Activated naive CD4-positive, alpha-beta T cell (primary cell): ENCODE data around the gene SLC4A3.

ENCODE experiments used
- DNase-seq, 4 experiments: peaks; one replicate each; lab custom pipeline; 2025; lab: John Stamatoyannopoulos, UW

SLC4A3 gene, protein sequence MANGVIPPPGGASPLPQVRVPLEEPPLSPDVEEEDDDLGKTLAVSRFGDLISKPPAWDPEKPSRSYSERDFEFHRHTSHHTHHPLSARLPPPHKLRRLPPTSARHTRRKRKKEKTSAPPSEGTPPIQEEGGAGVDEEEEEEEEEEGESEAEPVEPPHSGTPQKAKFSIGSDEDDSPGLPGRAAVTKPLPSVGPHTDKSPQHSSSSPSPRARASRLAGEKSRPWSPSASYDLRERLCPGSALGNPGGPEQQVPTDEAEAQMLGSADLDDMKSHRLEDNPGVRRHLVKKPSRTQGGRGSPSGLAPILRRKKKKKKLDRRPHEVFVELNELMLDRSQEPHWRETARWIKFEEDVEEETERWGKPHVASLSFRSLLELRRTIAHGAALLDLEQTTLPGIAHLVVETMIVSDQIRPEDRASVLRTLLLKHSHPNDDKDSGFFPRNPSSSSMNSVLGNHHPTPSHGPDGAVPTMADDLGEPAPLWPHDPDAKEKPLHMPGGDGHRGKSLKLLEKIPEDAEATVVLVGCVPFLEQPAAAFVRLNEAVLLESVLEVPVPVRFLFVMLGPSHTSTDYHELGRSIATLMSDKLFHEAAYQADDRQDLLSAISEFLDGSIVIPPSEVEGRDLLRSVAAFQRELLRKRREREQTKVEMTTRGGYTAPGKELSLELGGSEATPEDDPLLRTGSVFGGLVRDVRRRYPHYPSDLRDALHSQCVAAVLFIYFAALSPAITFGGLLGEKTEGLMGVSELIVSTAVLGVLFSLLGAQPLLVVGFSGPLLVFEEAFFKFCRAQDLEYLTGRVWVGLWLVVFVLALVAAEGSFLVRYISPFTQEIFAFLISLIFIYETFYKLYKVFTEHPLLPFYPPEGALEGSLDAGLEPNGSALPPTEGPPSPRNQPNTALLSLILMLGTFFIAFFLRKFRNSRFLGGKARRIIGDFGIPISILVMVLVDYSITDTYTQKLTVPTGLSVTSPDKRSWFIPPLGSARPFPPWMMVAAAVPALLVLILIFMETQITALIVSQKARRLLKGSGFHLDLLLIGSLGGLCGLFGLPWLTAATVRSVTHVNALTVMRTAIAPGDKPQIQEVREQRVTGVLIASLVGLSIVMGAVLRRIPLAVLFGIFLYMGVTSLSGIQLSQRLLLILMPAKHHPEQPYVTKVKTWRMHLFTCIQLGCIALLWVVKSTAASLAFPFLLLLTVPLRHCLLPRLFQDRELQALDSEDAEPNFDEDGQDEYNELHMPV

DNA sequence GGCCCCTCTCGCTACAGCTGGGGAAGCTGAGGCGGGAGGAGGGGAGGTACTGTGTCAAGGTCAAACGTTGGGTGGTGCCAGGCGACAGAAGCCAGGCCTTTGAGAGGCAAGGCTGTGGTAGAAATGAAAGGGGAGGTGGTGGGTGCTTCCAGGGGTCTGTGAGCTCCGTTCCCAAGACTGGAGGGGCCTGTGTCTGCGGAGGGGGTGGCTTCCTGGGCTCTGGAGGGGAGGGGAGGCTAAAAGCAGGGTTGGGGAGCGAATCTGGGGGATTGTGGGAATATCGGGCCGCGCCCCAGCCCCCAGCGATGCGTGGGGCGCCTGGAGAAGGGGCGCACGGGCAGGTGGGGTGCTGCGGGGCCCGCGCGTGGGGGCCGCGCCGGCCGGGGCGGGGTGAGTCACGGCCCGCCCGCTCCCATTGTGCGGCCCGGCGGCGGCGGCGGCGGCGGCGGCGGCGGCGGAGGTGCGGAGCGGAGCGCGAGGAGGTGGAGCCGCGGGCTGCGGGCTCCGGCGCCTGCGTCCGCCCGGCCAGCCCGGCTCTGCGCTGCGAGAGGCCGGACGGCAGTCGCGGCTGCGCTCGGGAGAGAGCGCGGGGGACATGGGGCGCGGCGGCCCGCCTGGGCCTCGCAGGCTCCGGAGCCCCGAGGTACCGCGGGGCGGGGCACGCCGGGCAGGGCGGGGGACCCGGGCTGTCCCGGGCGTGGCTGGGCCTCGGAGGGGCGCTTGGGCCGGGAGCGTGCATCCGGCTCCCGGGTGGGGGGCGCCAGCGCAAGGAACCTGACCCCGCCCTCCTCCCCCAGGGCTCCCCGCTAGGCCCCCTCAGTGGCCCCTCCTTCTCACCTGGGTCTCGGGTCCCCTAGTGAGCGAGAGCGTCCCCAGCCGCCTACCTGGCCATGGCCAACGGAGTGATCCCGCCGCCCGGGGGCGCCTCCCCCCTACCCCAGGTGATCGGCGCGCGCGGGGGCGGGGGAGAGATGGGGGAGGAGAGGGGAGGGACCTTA, at the start of gene SLC4A3:
Gene SLC4A3 (plus strand): TSS at position 528 of the 998 bp plus-strand sequence. CDS start 363 bp downstream, at position 891.
- no peak for DNase-seq

DNA sequence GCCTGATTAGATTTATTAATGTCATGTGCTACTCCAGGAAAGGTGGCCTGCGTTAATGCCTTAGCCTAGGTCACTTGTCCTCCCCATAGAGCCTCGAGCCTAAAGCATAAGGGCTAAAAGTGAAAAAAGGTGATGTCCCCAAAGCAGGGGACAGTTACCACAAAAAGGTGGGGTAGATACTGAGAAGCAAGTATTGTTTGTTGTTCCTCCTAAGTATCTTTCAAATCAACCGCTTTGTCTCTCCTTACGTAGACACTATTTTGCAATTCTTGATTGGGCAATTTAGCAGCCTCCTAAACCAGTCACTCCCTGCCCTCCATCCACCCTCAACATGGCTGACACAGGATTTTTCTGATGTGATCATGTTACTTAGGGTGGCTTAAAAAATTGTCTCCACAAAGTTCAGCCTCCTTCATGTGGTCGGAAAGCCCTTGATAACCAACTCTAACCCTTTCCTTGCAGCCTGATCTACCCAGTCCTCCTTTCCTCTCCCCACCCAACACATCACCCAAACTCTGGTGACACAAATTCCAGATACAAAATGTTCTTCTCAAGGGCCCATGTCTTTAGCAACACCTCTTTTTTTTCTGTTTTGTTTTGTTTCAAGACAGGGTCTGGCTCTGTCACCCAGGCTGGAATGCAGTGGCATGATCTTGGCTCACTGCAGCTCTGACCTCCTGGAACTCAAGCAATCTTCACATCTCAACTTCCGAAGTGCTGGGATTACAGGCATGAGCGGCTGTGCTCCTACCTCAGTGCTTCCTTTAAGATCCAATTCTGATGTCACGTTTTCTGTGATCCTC, 48.4 kb upstream of the SLC4A3 start:
- no peak for DNase-seq

DNA sequence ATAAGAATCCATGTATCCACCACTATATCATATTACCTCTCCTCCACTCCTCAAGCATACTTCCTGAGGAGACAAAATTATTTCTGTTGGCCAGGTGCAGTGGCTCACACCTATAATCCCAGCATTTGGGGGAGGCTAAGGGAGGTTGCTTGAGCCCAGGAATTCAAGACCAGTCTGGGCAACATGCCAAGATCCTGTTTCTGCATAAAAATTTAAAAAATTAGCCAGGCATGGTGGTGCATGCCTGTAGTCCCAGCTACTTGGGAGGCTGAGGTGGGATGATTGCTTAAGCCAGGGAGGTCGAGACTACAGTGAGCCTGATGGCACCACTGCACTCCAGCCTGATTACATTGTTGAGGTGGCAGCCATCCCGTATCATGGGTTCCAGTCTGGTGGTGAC, 46.1 kb upstream of the SLC4A3 start:
- no peak for DNase-seq

DNA sequence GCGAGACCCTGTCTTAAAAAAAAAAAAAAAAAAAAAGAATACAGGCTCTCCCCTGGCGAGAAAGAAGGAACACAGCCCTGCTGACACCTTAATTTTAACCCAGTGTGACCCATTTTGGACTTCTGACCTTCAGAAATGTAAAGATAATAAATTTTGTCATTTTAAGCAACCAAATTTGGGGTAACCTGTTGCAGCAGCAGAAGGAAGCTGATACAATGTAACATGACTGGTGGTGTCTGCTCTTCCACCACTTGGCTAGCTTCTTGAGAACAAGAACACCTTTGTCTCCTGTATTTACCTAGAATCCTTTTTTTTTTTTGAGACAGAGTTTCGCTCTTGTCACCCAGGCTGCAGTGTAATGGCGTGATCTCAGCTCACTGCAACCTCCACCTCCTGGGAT, 36.3 kb upstream of the SLC4A3 start:
- no peak for DNase-seq

DNA sequence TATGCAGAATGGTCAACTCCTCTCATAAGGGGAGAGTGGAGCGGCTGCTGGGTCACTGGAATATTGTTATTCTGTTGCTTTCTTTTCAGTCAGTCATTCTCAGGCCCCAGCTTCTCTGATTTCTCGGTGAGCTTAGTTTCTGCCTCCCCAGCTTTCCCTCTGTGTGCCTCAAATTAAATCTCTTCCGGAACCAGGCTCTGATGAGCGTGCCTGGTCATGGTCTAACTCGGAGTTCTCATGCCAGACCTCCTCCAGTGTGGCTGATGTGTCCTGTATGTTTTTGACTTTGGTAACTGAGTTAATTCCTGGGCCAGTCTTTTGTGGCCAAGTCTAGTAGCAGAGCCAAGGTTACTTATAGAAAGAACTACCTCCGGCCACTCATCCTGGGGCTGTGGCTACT, 34.7 kb upstream of the SLC4A3 start:
- DNase-seq: no peak

DNA sequence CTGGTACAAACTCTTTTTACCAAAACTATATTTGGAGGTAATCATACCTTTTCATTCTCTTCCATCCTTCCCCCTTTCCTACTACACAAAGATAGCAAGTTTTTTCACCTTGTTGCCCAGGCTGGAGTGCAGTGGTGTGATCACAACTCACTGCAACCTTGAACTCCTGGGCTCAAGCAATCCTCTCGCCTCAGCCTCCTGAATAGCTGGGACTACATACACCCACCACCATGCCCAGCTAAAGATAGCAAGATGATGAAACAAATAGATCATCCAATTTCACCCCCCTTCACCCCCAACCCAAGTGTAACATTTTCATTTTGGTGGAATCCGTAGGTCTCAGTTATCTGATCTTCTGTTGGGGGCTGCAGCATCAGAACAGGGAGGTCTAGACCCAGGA, 34.3 kb upstream of the SLC4A3 start:
- DNase-seq: no peak

DNA sequence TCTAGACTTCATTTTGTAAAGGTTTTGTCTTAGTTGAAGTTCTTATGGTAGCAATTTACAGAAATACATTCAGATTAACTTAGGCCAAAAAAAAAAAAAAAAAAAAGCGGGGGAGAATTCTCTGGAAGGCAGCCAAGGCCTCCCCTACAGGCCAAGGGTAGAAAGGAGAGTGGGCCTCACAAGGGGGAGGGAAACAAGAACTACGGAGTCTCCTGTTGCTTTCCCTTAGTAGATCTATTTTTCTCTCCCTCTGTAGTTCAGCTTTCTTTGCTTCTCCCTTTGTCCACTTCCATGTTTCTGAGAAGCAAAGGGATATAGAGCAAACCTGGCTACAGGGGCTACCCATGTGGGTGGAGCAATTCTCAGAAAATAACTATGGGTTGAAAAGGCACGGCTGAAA, 32.2 kb upstream of the SLC4A3 start:
- DNase-seq: no peak

DNA sequence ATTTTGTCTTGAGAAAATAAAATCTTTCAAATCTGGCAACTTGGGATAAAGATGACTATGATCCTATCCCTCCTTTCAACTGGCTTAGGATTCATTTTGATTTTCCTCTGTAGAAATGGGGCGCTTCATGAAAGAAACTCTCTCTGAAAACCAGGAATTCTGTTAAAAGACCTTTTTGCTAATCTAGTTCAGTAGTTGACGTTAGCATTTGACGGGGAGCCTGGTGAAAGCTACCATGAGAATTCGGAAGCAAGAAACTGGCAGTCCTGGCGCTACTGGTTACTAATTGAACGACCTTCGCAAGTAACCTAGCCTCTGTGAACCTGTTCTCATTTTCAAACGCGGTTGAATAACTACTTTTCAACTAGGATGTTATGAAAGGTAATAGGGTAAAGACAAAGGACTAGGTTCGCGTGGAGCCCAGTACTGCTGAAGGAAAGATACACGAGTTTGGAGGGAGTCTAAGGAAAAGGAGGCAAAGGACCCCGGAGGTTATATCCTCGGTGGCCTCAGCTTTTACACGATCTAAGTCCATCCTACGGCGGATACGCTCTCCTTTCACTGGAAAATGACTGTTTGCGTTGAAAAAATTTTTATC, 30.4 kb upstream of the SLC4A3 start:
- no peak for DNase-seq

DNA sequence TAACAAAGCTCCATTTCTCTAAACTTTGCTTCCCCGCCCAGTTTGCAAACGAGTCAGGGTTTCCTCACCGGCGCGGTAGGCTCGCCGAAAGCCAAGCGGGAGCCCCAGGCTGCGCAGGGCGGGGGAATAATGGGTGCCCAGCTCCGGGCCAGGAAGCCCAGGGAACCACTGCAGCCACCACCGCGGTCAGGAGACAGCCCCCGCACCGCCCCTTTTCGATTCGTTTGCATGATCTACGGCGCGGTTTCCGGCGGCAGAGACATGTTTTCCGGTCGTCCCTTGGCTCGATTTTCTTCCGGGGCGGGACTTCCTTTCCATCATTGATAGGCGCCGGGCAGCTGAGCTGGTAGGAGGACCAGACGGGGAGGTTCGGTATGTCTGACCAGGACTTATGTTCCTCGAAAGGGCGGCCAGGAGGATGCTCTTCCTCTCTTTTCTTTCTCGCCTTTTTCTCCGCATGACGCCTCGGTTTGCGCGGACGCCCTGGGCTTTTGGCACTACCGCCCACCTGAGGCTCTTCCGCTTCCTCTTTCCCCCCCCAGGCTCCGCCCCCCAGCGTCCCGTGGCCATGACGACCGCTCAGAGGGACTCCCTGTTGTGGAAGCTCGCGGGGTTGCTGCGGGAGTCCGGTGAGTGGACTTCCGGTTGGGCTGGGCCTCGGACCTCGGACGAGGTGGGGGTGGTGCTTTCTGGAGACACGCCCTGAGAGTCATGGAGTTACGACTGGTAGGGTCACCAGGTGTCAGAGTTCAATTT, 29.7 kb upstream of the SLC4A3 start, which contains the start of gene STK11IP:
Gene STK11IP (plus strand): TSS at position 306 of the 756 bp plus-strand sequence. CDS start 263 bp downstream, at position 569.
- DNase-seq: peak; percentile 70 to 82 (median 78)

DNA sequence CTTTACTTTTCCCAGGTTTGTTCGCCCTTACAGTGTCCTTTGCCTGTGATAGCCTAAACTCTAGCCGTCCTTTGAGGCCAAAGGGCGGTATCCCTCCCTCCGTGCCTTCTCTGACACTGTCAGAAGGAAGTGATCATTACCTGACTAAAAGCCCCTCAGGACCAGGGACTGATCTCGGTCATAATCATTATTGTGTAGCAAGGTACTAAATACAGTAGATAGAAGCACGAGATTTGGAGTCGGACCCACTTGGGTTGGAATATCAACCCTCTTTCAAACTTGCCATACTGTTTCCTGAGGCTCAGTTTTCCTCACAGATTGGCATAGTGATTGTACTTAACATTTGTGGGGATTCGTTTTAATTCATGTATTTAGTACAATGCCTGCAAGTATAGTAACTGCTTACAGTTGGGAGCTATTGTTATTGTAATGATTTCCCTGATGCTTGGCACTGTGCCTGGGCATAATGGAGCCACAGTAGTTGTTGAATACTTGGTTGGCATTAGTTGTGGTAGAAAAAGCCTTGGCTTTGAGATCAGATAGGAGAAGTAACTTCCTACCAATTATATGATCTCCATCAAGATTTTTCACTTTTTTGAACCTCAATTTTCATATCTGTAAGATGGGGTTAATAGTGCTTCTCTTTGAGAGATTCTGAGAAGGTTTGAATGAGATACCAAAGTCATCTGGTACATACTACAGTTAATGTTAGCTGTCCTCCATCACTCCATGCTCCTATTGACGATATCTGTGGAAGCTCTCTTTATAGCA, 28.9 kb upstream of the SLC4A3 start:
- DNase-seq: no peak

DNA sequence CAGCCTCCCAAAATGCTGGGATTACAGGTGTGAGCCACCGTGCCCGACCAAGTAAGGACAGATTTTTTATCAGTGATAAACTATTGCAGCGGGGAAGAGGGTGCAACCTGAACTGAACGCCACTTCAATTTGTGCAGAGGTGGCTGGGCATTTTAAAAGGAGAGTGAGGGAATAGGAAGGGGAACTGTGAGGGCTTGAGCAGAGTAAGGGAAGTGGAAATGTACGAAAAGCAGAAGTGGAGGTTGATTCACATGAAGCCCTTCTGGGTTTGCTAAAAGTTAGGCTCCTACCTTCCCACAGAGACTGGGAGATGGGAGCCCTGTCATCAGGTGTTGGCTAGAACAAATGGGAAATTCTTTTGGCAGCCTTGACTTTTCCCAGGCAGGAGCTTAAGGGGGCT, 23.7 kb upstream of the SLC4A3 start:
- no peak for DNase-seq

DNA sequence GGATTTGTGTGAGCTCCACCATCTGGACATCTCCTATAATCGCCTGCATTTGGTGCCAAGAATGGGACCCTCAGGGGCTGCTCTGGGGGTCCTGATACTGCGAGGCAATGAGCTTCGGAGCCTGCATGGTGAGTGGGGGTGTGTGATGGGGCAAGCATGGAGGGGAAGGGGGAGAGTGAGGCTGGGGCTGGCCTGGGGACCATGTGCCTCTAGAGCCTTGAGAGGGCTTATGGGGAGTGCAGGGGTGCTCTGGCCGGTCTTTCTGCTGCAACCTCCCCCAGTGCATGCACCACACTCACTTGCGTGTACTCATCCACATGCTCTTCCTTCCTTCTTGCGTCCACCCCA, 21.8 kb upstream of the SLC4A3 start:
- DNase-seq: no peak

DNA sequence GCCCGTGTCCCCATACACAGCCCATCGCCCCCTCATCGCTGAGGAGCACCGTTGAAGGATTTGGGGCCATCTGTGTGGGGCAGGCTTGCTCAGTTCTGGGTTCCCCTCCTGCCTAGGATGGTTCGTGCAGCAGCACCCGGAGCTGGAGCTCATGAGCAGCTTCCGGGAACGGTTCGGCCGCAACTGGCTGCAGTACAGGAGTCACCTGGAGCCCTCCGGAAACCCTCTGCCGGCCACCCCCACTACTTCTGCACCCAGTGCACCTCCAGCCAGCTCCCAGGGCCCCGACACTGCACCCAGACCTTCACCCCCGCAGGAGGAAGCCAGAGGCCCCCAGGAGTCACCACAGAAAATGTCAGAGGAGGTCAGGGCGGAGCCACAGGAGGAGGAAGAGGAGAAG, 19.5 kb upstream of the SLC4A3 start:
- DNase-seq: no peak

DNA sequence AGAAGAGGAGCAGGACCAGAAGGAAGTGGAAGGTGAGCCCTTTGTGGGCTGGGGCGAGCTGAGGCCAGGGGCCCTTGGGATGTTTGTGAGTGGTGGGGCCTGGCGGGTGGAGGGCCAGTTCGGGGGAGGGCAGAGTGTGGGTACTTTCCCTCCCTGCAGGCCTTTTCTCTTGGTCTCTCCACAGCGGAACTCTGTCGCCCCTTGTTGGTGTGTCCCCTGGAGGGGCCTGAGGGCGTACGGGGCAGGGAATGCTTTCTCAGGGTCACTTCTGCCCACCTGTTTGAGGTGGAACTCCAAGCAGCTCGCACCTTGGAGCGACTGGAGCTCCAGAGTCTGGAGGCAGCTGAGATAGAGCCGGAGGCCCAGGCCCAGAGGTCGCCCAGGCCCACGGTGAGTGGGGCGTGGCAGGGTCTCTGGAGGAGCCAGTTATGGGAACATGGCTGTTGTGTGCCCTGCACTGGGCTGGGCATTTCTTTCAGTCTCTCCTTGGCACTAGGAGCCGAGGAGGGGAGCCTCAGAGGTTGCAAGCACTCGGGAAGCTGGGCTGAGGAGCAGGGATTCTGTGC, 18.9 kb upstream of the SLC4A3 start:
- DNase-seq: no peak

DNA sequence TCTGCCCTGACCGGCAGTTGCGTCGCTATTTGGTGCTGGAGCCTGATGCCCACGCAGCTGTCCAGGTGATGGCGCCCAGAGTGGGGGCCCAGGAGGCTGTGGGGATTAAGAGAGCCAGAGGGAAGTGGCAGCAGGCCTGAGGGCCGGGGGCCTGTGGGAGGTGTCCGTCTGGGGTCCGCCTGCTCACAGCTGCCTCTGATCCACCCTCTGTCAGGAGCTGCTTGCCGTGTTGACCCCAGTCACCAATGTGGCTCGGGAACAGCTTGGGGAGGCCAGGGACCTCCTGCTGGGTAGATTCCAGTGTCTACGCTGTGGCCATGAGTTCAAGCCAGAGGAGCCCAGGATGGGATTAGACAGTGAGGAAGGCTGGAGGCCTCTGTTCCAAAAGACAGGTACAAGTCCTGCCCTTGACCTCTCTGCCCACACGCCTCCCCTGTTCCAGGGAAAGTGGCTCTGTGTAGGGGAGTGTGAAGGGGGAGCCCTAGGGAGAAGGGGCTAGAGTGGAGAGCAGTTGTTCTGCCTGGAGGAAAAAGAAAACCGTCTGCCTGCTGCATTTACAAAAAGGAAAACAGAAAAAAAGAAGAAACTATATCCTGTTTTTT, 18.2 kb upstream of the SLC4A3 start:
- DNase-seq: no peak

DNA sequence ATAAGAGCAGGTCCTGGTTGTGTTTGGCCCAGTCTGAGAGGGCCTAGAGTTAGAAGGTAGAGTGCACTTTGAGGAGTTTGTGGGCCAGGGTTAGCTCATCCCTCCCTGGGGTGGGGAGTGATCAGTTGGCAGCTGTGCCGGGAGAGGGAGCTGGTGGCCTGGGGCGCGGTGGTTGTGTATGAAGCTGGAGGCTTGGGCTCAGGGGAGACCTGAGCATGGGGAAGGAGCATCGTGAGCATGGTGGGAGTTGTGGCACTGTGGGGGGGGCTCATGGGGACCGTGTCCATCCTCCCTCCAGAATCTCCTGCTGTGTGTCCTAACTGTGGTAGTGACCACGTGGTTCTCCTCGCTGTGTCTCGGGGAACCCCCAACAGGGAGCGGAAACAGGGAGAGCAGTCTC, 16.1 kb upstream of the SLC4A3 start:
- no peak for DNase-seq

DNA sequence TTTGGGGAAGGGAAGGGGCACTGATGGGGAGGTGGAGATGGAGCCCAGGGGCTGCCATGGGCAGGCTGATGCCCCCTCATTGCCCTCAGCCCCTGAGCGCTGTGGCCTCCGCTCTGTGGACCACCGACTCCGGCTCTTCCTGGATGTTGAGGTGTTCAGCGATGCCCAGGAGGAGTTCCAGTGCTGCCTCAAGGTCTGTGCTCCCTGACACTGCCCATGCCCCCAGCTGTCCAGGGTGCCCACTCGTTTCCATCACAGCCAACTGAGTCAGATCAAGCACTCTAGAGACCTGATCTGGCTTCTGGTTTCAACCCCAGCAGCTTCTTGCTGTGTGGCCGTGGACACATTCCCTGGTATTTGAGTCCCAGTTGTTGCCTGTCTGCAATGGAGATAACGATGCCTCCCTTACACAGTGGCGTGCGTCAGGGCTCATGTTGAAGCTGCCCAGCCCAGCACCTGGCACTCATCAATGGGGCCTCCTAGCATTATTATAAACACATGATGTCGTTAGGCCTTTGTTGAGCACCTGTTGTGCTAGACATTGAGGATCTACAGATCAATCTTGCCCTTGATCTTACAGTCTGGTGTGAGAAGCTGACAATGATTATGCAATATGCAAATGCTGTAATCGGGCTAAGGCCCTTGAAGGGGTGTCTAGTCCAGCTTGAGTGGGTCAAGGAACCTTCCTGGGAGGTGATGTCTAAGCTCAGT, 15.4 kb upstream of the SLC4A3 start:
- DNase-seq: no peak
